IPS DF 6.9 (cell line): ENCODE measurements around the gene PCED1A.
"Not testable (repeated sequence)": the region's sequence is repeated elsewhere in the genome, so short reads cannot be mapped to it uniquely, and the experiment has no call there.

Source experiments
- DNase-seq: peaks from one replicate; pipeline ENCODE4 v3.0.0-alpha.2; 2013; ENCODE audit warnings: low read depth, low spot score
- H3K27ac ChIP-seq: one replicate; pipeline ENCODE4 v1.5.1; 2013; ENCODE audit warnings: low read length, control low read depth
- H3K27me3 ChIP-seq: 2 replicates; pipeline ENCODE4 v1.6.1; 2013; ENCODE audit warnings: mild to moderate bottlenecking, low read length; ENCODE audit not compliant: control insufficient read depth, insufficient read depth
- H3K36me3 ChIP-seq: 2 replicates; pipeline ENCODE4 v1.6.1; 2013; ENCODE audit warnings: low read length; ENCODE audit not compliant: control insufficient read depth, insufficient read depth
- H3K4me1 ChIP-seq: 2 replicates; pipeline ENCODE4 v1.6.1; 2013; ENCODE audit warnings: low read length; ENCODE audit not compliant: control insufficient read depth, insufficient read depth
- H3K4me3 ChIP-seq: 2 replicates; pipeline ENCODE4 v1.5.1; 2013; ENCODE audit warnings: mild to moderate bottlenecking, low read length
- H3K9me3 ChIP-seq: 2 replicates; pipeline ENCODE4 v1.6.1; 2013; ENCODE audit warnings: low read length, inconsistent platforms; ENCODE audit not compliant: control insufficient read depth, insufficient read depth
- WGBS: extraction: QIAGEN DNeasy Blood & Tissue Kit; methylation state at CpG from one replicate; pipeline ENCODE4 v1.1.7; 2013; ENCODE audit warnings: mixed read lengths, missing lambda C conversion rate; ENCODE audit not compliant: insufficient read length, insufficient coverage; 5-methylcytosine and 5-hydroxymethylcytosine counted together

The PCED1A gene

GRCh38 chr20:2816583-2817340 lies 23.7 kb downstream of the PCED1A start:
- no peak overlapping the region for H3K27ac ChIP-seq
- no CpG with 5 or more reads among the region's 20 CpGs for WGBS
- no peak overlapping the region for H3K4me3 ChIP-seq
- DNase-seq = no peak
- peaks cover 3% of the 10 kb centered on the region; the same call in 1 of the 2 replicates for H3K4me1 ChIP-seq
- peaks cover 1% of the 10 kb centered on the region; the same call in 1 of the 2 replicates for H3K27me3 ChIP-seq
- H3K36me3 ChIP-seq = no peaks in the 10 kb centered on the region
- H3K9me3 ChIP-seq = no peaks in the 10 kb centered on the region

GRCh38 chr20:2816030-2816582 lies 24.3 kb downstream of the PCED1A start, which contains the start of gene TMEM239:
TSS of gene TMEM239 (plus strand) at chr20:2816364. CDS start at chr20:2816555, 191 bp downstream.
- WGBS = no CpG with 5 or more reads among the region's 10 CpGs
- Histone ChIP-seq H3K27me3 (peaks cover 1% of the 10 kb centered on the region; the same call in 1 of the 2 replicates), H3K9me3 (no peaks in the 10 kb centered on the region)

GRCh38 chr20:2815242-2815900 lies 25.1 kb downstream of the PCED1A start:
- no peaks in the 10 kb centered on the region; the same call in 1 of the 2 replicates for H3K27me3 ChIP-seq
- 0 out of 2 replicates have a peak, but pooled peaks cover 2% of the 10 kb centered on the region for H3K4me1 ChIP-seq
- no peak for DNase-seq
- H3K9me3 ChIP-seq = no peaks in the 10 kb centered on the region
- H3K27ac ChIP-seq = no peak overlapping the region
- H3K36me3 ChIP-seq = no peaks in the 10 kb centered on the region
- no peak overlapping the region for H3K4me3 ChIP-seq
- WGBS = no CpG with 5 or more reads among the region's 8 CpGs

More at GRCh38 chr20:2816030-2816582, 24.3 kb downstream of the PCED1A start, which contains the start of gene TMEM239:
- Histone ChIP-seq H3K4me3 (no peak within 1 kb of the TSS), H3K4me1 (peaks cover 3% of the 10 kb centered on the region; the same call in 1 of the 2 replicates), H3K27ac (no peak within 1 kb of the TSS), H3K36me3 (no peaks in the 10 kb centered on the region)
- DNase-seq = no peak

GRCh38 chr20:2814587-2815051 lies 25.8 kb downstream of the PCED1A start, which contains the start of gene C20orf141:
TSS of gene C20orf141 (plus strand) at chr20:2814987. CDS start at chr20:2815185, 198 bp downstream.
- Histone ChIP-seq H3K27me3 (no peaks in the 10 kb centered on the region), H3K4me3 (no peak within 1 kb of the TSS), H3K9me3 (no peaks in the 10 kb centered on the region), H3K36me3 (no peaks in the 10 kb centered on the region), H3K27ac (no peak within 1 kb of the TSS), H3K4me1 (no peaks in the 10 kb centered on the region)
- WGBS = no CpG with 5 or more reads among the region's 5 CpGs
- DNase-seq = no peak

- no CpG with 5 or more reads among the region's 1 CpG for WGBS
- no peak overlapping the region for H3K4me3 ChIP-seq
- no peak for DNase-seq
- no peak overlapping the region for H3K27ac ChIP-seq
- H3K9me3 ChIP-seq = no peaks in the 10 kb centered on the region
- no peaks in the 10 kb centered on the region for H3K36me3 ChIP-seq
- no peaks in the 10 kb centered on the region for H3K27me3 ChIP-seq
- H3K4me1 ChIP-seq = no peaks in the 10 kb centered on the region
These were observed 26.4 kb downstream of the PCED1A start for GRCh38 chr20:2814076-2814475.

GRCh38 chr20:2812189-2812588 lies 28.3 kb downstream of the PCED1A start:
- no peak for DNase-seq
- no peak overlapping the region for H3K27ac ChIP-seq
- no CpG with 5 or more reads among the region's 3 CpGs for WGBS
- H3K36me3 ChIP-seq = no peaks in the 10 kb centered on the region
- H3K27me3 ChIP-seq = peaks cover 2% of the 10 kb centered on the region; the same call in 1 of the 2 replicates
- H3K4me1 ChIP-seq = no peaks in the 10 kb centered on the region
- H3K9me3 ChIP-seq = no peaks in the 10 kb centered on the region
- no peak overlapping the region for H3K4me3 ChIP-seq

- Histone ChIP-seq H3K27me3 (peaks cover 24% of the 10 kb centered on the region), H3K9me3 (no peaks in the 10 kb centered on the region)
- WGBS = no CpG with 5 or more reads among the region's 10 CpGs
These were observed 30.8 kb downstream of the PCED1A start for GRCh38 chr20:2809690-2810089.

GRCh38 chr20:2807929-2808328 lies 32.5 kb downstream of the PCED1A start:
- not testable (repeated sequence) for H3K4me3 ChIP-seq, H3K27ac ChIP-seq, H3K9me3 ChIP-seq, DNase-seq, H3K36me3 ChIP-seq, H3K4me1 ChIP-seq
- peaks cover 38% of the 10 kb centered on the region for H3K27me3 ChIP-seq
- WGBS = no CpG with 5 or more reads among the region's 9 CpGs

More at GRCh38 chr20:2809690-2810089, 30.8 kb downstream of the PCED1A start:
- Histone ChIP-seq H3K4me3 (no peak overlapping the region), H3K27ac (no peak overlapping the region), H3K36me3 (no peaks in the 10 kb centered on the region), H3K4me1 (0 out of 2 replicates have a peak, but pooled peaks cover 2% of the 10 kb centered on the region)
- no peak for DNase-seq

GRCh38 chr20:2807019-2807418 lies 33.4 kb downstream of the PCED1A start:
- Histone ChIP-seq H3K36me3 (no peaks in the 10 kb centered on the region), H3K27me3 (peaks cover 47% of the 10 kb centered on the region), H3K9me3 (no peaks in the 10 kb centered on the region), H3K27ac (no peak overlapping the region), H3K4me1 (0 out of 2 replicates have a peak, but pooled peaks cover 2% of the 10 kb centered on the region), H3K4me3 (no peak overlapping the region)
- WGBS = no CpG with 5 or more reads among the region's 4 CpGs
- no peak for DNase-seq

- H3K27ac ChIP-seq = no peak overlapping the region
- WGBS = no CpG with 5 or more reads among the region's 4 CpGs
- peaks cover 52% of the 10 kb centered on the region for H3K27me3 ChIP-seq
- no peak for DNase-seq
- peaks cover 3% of the 10 kb centered on the region; the same call in 1 of the 2 replicates for H3K4me1 ChIP-seq
- no peaks in the 10 kb centered on the region for H3K36me3 ChIP-seq
- no peaks in the 10 kb centered on the region for H3K9me3 ChIP-seq
- no peak overlapping the region for H3K4me3 ChIP-seq
These were observed 34.1 kb downstream of the PCED1A start for GRCh38 chr20:2806351-2806701.
